GM23248 (cell line): ENCODE measurements around the gene PIK3C2B.

Experiments
- EZH2 ChIP-seq: fragments of 200-600 bp; sonication (generic); IDR thresholded peaks from 2 replicates; pipeline ENCODE4 v1.6.1; 2018; ENCODE audit warnings: antibody characterized with exemption, mild to moderate bottlenecking; ENCODE audit not compliant: insufficient read depth, poor library complexity, severe bottlenecking
- EZH2phosphoT487 ChIP-seq: fragments of 200-600 bp; sonication (generic); IDR thresholded peaks from 2 replicates; pipeline ENCODE4 v1.6.1; 2018; ENCODE audit warnings: antibody characterized with exemption, moderate library complexity, mild to moderate bottlenecking, low read depth; ENCODE audit not compliant: insufficient read depth

DNA sequence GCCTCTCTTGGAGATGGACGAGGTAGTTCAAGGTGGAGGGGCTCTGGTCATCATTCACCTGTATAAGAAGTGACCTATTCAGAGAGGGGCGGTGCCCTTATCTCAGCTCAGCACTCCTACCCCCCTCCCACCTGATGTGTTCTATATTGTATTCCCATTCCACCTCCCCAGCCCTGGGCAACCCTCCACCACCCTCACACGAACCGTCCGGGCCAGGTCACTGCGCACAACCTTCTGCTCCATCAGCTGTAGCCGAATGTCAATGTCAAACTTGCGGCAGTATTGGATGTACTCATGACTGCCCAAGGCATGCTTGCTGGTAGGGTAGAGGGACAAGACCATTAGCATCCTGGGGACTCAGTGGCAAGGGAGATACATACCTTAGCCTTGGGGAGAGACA is 34.3 kb downstream of the PIK3C2B start:
- no peak for TF ChIP-seq EZH2
- TF ChIP-seq EZH2phosphoT487: no peak
